T-helper 17 cell (primary cell): ENCODE results near the gene DGKB. TPM values are rescaled to one million over a fixed set of nuclear protein-coding genes. Genes with fewer than 3 reads are reported as not detected.
"Not testable (repeated sequence)": the region's sequence is repeated elsewhere in the genome, so short reads cannot be mapped to it uniquely, and the experiment has no call there.

Experiments used
- ATAC-seq: fragments of 150-1000 bp; cut with Tn5 transposase; 2 replicates; pipeline ENCODE4 v1.10.0; 2021; ENCODE audit warnings: mild to moderate bottlenecking, moderate library complexity
- DNase-seq, 3 donors: peaks; one replicate each; pipeline versions ENCODE4 v3.0.0 to v3.0.0-alpha.2; 2020 to 2021
- H3K9me3 ChIP-seq: one replicate; pipeline ENCODE4 v1.7.0; 2013; ENCODE audit warnings: low read length, mild to moderate bottlenecking; ENCODE audit not compliant: control insufficient read depth, poor library complexity, severe bottlenecking
- H3K27ac Mint-ChIP-seq: one replicate; pipeline ENCODE4 v1.8.0; 2022; ENCODE audit warnings: mild to moderate bottlenecking, moderate library complexity, mixed read lengths
- H3K27me3 Mint-ChIP-seq: one replicate; pipeline ENCODE4 v1.8.0; 2022; ENCODE audit warnings: mixed read lengths
- H3K36me3 Mint-ChIP-seq: one replicate; pipeline ENCODE4 v1.8.0; 2022; ENCODE audit warnings: low read depth, mixed read lengths
- H3K4me1 Mint-ChIP-seq: one replicate; pipeline ENCODE4 v1.8.0; 2022; ENCODE audit warnings: mild to moderate bottlenecking, mixed read lengths
- H3K4me3 Mint-ChIP-seq: one replicate; pipeline ENCODE4 v1.8.0; 2022; ENCODE audit warnings: mild to moderate bottlenecking, moderate library complexity, mixed read lengths
- total RNA-seq, 4 donors: library from RNA in 2 of 4; stranded (reverse) in 2 of 4; gene quantifications; one replicate each; pipeline ENCODE4 v1.2.3 and lab custom pipeline; 2022 to 2026

The DGKB gene
- total RNA-seq, 2 donors from 2014 or later = not detected

DNA sequence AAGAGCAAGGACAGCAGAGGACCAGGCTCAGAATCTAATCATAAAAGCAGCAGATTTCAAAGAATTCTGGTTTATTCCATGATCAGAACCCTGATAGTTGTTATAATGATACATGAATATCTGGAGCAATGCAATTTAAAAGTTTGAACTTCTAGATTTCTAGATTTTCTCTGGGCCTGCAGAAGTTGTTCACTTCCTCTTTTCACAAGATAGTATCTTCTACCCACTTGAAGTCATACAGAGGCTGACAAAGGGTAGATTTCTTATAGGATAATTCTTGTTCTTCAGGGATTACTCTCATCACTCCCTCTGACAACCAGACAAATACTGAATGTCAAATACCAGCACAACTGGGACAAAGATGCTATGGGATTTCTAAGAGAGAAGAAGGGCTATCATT lies 593.1 kb downstream of the DGKB start:
- ATAC-seq (no peak), DNase-seq (no peak)
- H3K9me3 ChIP-seq = no peaks in the 10 kb centered on the region
- Mint-ChIP-seq H3K36me3 (no peaks in the 10 kb centered on the region), H3K27me3 (no peaks in the 10 kb centered on the region), H3K27ac (no peak overlapping the region), H3K4me1 (no peaks in the 10 kb centered on the region), H3K4me3 (no peak overlapping the region)

DNA sequence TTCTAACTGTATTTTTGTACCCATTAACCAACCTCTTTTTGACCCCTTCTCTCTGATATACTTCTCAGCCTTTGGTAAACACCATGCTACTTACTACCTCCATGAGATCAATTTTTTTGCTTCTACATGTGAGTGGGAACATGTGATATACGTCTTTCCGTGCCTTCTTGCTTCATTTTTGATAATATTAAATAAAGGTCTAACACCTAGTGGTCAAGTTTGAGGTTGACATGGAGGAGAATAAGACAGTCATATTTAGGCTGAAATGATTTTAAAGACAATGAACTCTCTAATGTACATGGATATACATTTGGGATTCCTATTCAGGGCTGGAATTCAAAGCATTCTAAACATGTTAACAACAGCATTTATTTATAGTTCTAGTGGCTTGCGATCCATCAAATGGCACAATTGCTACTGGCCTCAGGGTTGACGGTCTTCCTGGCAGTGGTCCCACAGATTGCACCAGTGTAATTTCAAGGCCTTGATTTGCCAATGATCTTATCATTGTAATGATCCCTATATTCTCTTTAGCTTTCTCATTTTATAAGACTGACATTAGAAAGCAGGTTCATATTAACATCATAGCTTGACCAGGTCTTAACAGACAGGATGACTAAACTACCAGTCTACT lies 597.2 kb downstream of the DGKB start:
- ATAC-seq (no peak), DNase-seq (no peak)
- no peaks in the 10 kb centered on the region for H3K9me3 ChIP-seq
- H3K4me1 Mint-ChIP-seq = no peaks in the 10 kb centered on the region
- H3K27ac Mint-ChIP-seq = no peak overlapping the region
- H3K4me3 Mint-ChIP-seq = no peak overlapping the region
- no peaks in the 10 kb centered on the region for H3K27me3 Mint-ChIP-seq
- no peaks in the 10 kb centered on the region for H3K36me3 Mint-ChIP-seq

- no peak for ATAC-seq
- DNase-seq = no peak
- H3K9me3 ChIP-seq = no peaks in the 10 kb centered on the region
- Mint-ChIP-seq H3K36me3 (no peaks in the 10 kb centered on the region), H3K27me3 (no peaks in the 10 kb centered on the region), H3K4me3 (no peak overlapping the region), H3K27ac (no peak overlapping the region), H3K4me1 (no peaks in the 10 kb centered on the region)
Measured at GRCh38 chr7:14303536-14303935, 599.0 kb downstream of the DGKB start.

- Mint-ChIP-seq H3K27me3 (no peaks in the 10 kb centered on the region), H3K36me3 (no peaks in the 10 kb centered on the region), H3K4me3 (no peak overlapping the region), H3K27ac (no peak overlapping the region), H3K4me1 (no peaks in the 10 kb centered on the region)
- ATAC-seq (no peak), DNase-seq (no peak)
- no peaks in the 10 kb centered on the region for H3K9me3 ChIP-seq
Measured at GRCh38 chr7:14294637-14295036, 607.9 kb downstream of the DGKB start.

- no peaks in the 10 kb centered on the region for H3K9me3 ChIP-seq
- ATAC-seq (no peak), DNase-seq (no peak)
- Mint-ChIP-seq H3K4me3 (no peak overlapping the region), H3K36me3 (no peaks in the 10 kb centered on the region), H3K4me1 (no peaks in the 10 kb centered on the region), H3K27me3 (no peaks in the 10 kb centered on the region), H3K27ac (no peak overlapping the region)
Measured at GRCh38 chr7:14293434-14293833, 609.1 kb downstream of the DGKB start.

DNA sequence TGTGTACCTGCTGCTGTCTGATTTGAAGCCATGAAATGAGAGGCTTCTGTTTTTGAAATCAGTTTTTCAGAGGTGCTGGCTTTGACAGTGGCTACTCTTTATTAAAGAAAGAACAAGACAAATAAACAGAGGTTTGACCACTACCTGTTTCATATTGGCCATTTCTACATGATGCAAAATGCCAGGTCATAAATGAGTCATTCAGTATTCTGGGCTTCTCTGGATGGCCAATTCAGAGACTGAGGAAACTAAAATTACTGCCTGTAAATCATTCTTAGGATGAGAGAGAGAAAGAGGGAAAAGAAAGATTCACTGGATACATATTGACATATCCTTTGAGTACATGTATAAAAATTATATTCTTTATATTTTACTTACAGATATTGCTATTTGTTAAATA lies 609.8 kb downstream of the DGKB start:
- Mint-ChIP-seq H3K27ac (no peak overlapping the region), H3K27me3 (no peaks in the 10 kb centered on the region), H3K36me3 (no peaks in the 10 kb centered on the region), H3K4me3 (no peak overlapping the region), H3K4me1 (no peaks in the 10 kb centered on the region)
- DNase-seq (no peak), ATAC-seq (no peak)
- H3K9me3 ChIP-seq = no peaks in the 10 kb centered on the region

DNA sequence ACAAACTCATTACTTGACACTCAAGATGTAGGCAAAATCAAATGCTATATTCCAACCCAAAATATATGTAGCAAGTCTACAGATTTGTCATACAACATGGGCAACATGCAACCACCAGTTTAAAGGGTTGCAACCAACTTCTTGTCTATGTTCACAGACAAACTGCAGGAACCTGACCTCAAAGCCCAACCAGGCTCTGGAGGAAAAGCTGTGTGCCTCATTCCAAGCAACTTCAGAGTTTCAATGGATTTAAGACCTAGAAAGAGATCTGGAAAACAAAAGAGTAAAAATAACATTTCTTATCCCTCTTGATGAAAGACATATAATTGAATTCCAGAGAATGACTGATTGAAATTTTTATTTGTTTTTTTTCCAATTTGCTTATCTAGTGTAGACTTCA lies 612.6 kb downstream of the DGKB start:
- Mint-ChIP-seq H3K4me3 (no peak overlapping the region), H3K4me1 (no peaks in the 10 kb centered on the region), H3K36me3 (no peaks in the 10 kb centered on the region), H3K27ac (no peak overlapping the region), H3K27me3 (no peaks in the 10 kb centered on the region)
- ATAC-seq (no peak), DNase-seq (no peak)
- H3K9me3 ChIP-seq = no peaks in the 10 kb centered on the region

DNA sequence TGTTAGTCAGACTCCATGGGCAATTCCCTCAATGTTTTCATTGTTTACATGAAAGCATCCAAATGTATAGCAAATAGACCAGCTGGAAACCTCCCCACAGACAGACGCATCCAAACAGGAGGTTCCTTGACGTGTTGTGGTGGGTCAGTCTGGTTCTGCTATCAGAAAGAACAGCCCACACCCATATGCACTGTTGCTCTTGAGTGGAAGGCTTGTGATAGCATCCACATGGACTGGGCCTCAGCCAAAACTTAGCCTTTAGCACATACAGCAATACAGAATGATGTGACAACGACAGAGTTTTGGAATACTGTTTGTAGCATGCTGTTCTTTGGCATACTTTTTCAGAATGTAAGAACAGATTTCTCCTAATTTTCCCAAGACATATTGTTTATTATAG lies 613.9 kb downstream of the DGKB start:
- ATAC-seq (no peak), DNase-seq (no peak)
- no peaks in the 10 kb centered on the region for H3K27me3 Mint-ChIP-seq
- no peak overlapping the region for H3K27ac Mint-ChIP-seq
- no peaks in the 10 kb centered on the region for H3K36me3 Mint-ChIP-seq
- H3K4me3 Mint-ChIP-seq = no peak overlapping the region
- H3K9me3 ChIP-seq = no peaks in the 10 kb centered on the region
- no peaks in the 10 kb centered on the region for H3K4me1 Mint-ChIP-seq

DNA sequence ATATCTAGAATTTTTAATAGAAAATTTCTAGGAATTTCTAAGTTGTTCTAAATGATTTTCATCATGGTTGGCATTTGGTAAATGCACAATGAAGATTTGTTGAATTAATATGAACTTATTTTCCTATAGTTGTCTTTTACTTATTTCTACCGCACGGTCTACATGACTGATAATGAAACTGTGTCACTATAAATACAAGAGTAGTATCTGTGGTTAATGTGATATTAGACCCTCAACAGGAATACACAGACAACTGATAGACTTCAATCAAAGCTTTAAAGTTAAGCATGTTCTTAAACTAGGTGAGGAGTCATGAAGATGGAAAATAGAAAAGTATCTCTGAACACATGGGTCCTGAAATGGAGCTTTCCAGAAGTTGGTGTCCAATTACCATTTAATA lies 615.2 kb downstream of the DGKB start:
- Mint-ChIP-seq H3K4me3 (no peak overlapping the region), H3K36me3 (no peaks in the 10 kb centered on the region), H3K4me1 (no peaks in the 10 kb centered on the region), H3K27me3 (no peaks in the 10 kb centered on the region), H3K27ac (no peak overlapping the region)
- ATAC-seq = no peak
- H3K9me3 ChIP-seq = no peaks in the 10 kb centered on the region
- no peak for DNase-seq

- H3K36me3 Mint-ChIP-seq = no peaks in the 10 kb centered on the region
- H3K4me3 Mint-ChIP-seq = no peak overlapping the region
- no peak for DNase-seq
- H3K9me3 ChIP-seq = no peaks in the 10 kb centered on the region
- no peak for ATAC-seq
- no peak overlapping the region for H3K27ac Mint-ChIP-seq
- no peaks in the 10 kb centered on the region for H3K27me3 Mint-ChIP-seq
- no peaks in the 10 kb centered on the region for H3K4me1 Mint-ChIP-seq
Measured at GRCh38 chr7:14286036-14286435, 616.5 kb downstream of the DGKB start.

DNA sequence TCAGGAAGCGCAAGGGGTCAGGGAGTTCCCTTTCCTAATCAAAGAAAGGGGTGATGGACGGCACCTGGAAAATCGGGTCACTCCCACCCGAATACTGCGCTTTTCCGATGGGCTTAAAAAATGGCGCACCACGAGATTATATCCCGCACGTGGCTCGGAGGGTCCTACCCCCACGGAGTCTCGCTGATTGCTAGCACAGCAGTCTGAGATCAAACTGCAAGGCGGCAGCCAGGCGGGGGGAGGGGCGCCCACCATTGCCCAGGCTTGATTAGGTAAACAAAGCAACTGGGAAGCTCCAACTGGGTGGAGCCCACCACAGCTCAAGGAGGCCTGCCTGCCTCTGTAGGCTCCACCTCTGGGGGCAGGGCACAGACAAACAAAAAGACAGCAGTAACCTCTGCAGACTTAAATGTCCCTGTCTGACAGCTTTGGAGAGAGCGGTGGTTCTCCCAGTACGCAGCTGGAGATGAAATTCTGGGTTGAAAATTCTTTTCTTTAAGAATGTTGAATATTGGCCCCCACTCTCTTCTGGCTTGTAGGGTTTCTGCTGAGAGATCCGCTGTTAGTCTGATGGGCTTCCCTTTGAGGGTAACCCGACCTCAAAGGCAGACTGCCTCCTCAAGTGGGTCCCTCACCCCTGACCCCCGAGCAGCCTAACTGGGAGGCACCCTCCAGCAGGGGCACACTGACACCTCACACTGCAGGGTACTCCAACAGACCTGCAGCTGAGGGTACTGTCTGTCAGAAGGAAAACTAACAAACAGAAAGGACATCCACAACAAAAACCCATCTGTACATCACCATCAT lies 623.3 kb downstream of the DGKB start:
- not testable (repeated sequence) for H3K4me3 Mint-ChIP-seq

DNA sequence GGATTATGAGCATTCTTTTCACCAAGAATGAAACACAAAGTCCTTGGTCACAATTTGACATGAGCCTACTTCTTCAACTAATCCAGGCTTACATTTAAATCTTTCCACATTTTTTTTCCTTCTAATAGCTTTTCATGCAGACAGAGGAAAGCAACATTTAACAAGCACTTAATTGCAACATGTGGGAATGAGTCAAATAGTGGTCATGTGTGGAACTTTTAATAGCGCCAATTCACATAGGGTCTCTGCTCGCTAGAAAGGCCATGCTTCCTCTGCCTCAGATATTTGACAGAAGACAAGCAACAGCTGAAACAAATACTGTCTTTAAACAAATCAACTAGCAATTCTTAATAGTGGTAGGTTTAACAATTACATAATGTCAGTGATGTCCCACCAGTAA lies 627.2 kb downstream of the DGKB start:
- H3K4me3 Mint-ChIP-seq = no peak overlapping the region
- H3K9me3 ChIP-seq = no peaks in the 10 kb centered on the region
- no peak for ATAC-seq
- no peak for DNase-seq
- H3K27ac Mint-ChIP-seq = no peak overlapping the region
- H3K27me3 Mint-ChIP-seq = peaks cover 5% of the 10 kb centered on the region
- no peaks in the 10 kb centered on the region for H3K36me3 Mint-ChIP-seq
- H3K4me1 Mint-ChIP-seq = no peaks in the 10 kb centered on the region

More for the DNA sequence above, 623.3 kb downstream of the DGKB start:
- H3K36me3 Mint-ChIP-seq, H3K9me3 ChIP-seq, ATAC-seq, H3K27ac Mint-ChIP-seq, H3K4me1 Mint-ChIP-seq, DNase-seq, H3K27me3 Mint-ChIP-seq: not testable (repeated sequence)

- H3K9me3 ChIP-seq = no peaks in the 10 kb centered on the region
- no peak for ATAC-seq
- H3K27me3 Mint-ChIP-seq = peaks cover 5% of the 10 kb centered on the region
- H3K4me3 Mint-ChIP-seq = no peak overlapping the region
- no peak overlapping the region for H3K27ac Mint-ChIP-seq
- DNase-seq = no peak
- no peaks in the 10 kb centered on the region for H3K36me3 Mint-ChIP-seq
- H3K4me1 Mint-ChIP-seq = no peaks in the 10 kb centered on the region
Measured at GRCh38 chr7:14271441-14271840, 631.1 kb downstream of the DGKB start.

- Mint-ChIP-seq H3K27ac (no peak overlapping the region), H3K4me3 (no peak overlapping the region), H3K36me3 (no peaks in the 10 kb centered on the region), H3K27me3 (peaks cover 5% of the 10 kb centered on the region), H3K4me1 (no peaks in the 10 kb centered on the region)
- no peaks in the 10 kb centered on the region for H3K9me3 ChIP-seq
- ATAC-seq (no peak), DNase-seq (no peak)
Measured at GRCh38 chr7:14270099-14270498, 632.5 kb downstream of the DGKB start.
